ENCODE results near the gene ATG2B. TPM values are rescaled to one million over a fixed set of nuclear protein-coding genes. Genes with fewer than 3 reads are reported as not detected.

The ATG2B gene
- total RNA-seq, 1 experiment from 2014 or later, result 11.6 TPM

- Histone ChIP-seq H3K9ac (ENCODE audit: low read length) (no peak overlapping the region), H3K4me3 (ENCODE audit: low read length) (no peak overlapping the region), H3K9me2 (replicated peaks; ENCODE audit: low read length) (no peaks in the 10 kb centered on the region), H3K27ac (ENCODE audit: low read length) (no peak overlapping the region), H3K9me3 (ENCODE audit: low read length) (no peaks in the 10 kb centered on the region), H2AFZ (ENCODE audit: low read length) (no peak overlapping the region), H3K79me2 (ENCODE audit: low read length) (no peaks in the 10 kb centered on the region), H3K27me3 (ENCODE audit: low read length) (no peaks in the 10 kb centered on the region), H4K20me1 (ENCODE audit: low read length) (no peaks in the 10 kb centered on the region), H3K4me2 (ENCODE audit: low read length) (no peak overlapping the region), H3K4me1 (ENCODE audit: insufficient read depth, low read length) (no peaks in the 10 kb centered on the region), H3F3A (ENCODE audit: low read length, unreplicated experiment) (no peaks in the 10 kb centered on the region), H3K36me3 (ENCODE audit: low read depth, low read length) (no peaks in the 10 kb centered on the region)
- BruUV-seq (replicated peaks), result no TSS peak
- CTCF ChIA-PET, result no interaction called here
- DNase-seq, result no peak
- no peak for ATAC-seq
- intact Hi-C loops (cut with micrococcal nuclease), result no loop called here
- TF ChIP-seq EZH2phosphoT487 (IDR thresholded peaks at IDR 0.05; ENCODE audit: borderline replicate concordance, low read length) (no peak), EZH2 (IDR thresholded peaks at IDR 0.05; ENCODE audit: low read length, unreplicated experiment) (no peak), CTCF (conservative IDR thresholded peaks at IDR 0.05; ENCODE audit: low read depth, low read length) (no peak)
- POLR2A ChIA-PET (ENCODE audit: unreplicated experiment), result no interaction called here
Measured at GRCh38 chr14:96277890-96278289, 85.3 kb downstream of the ATG2B start.

- Histone ChIP-seq H3K9me2 (replicated peaks; ENCODE audit: low read length) (no peaks in the 10 kb centered on the region), H2AFZ (ENCODE audit: low read length) (no peak overlapping the region; the same call in 1 of the 2 replicates), H3K9ac (ENCODE audit: low read length) (no peak overlapping the region), H3F3A (ENCODE audit: low read length, unreplicated experiment) (no peaks in the 10 kb centered on the region), H4K20me1 (ENCODE audit: low read length) (no peaks in the 10 kb centered on the region), H3K36me3 (ENCODE audit: low read depth, low read length) (no peaks in the 10 kb centered on the region), H3K79me2 (ENCODE audit: low read length) (no peaks in the 10 kb centered on the region), H3K27me3 (ENCODE audit: low read length) (no peaks in the 10 kb centered on the region), H3K4me2 (ENCODE audit: low read length) (0 out of 2 replicates have a peak overlapping the region, but pooled peaks have one; percentile 26), H3K4me3 (ENCODE audit: low read length) (no peak overlapping the region), H3K9me3 (ENCODE audit: low read length) (no peaks in the 10 kb centered on the region), H3K4me1 (ENCODE audit: insufficient read depth, low read length) (no peaks in the 10 kb centered on the region), H3K27ac (ENCODE audit: low read length) (no peak overlapping the region)
- BruUV-seq (replicated peaks), result no TSS peak
- ATAC-seq (peak; percentile 74), DNase-seq (peak; percentile 60)
- intact Hi-C loops (cut with micrococcal nuclease), result loop anchor here (1.0 kb wide), 3 partner anchors 175 to 714 kb away; no protein-coding TSS in a partner anchor
- CTCF ChIA-PET, result interaction anchor here (1.0 to 1.1 kb wide), 2 partner anchors 49 to 175 kb away, joined by 3 to 4 read pairs; no protein-coding TSS in a partner anchor
- peak; percentile 93 for TF ChIP-seq CTCF (conservative IDR thresholded peaks at IDR 0.05; ENCODE audit: low read depth, low read length)
- TF ChIP-seq EZH2phosphoT487 (IDR thresholded peaks at IDR 0.05; ENCODE audit: borderline replicate concordance, low read length), result no peak
- POLR2A ChIA-PET (ENCODE audit: unreplicated experiment), result no interaction called here
Measured at GRCh38 chr14:96275177-96276112, 87.7 kb downstream of the ATG2B start.

GRCh38 chr14:96274543-96274942, 88.6 kb downstream of the ATG2B start:
- no peak for DNase-seq
- Histone ChIP-seq H3K9me2 (replicated peaks; ENCODE audit: low read length) (no peaks in the 10 kb centered on the region), H3K79me2 (ENCODE audit: low read length) (no peaks in the 10 kb centered on the region), H3K4me2 (ENCODE audit: low read length) (no peak overlapping the region), H4K20me1 (ENCODE audit: low read length) (no peaks in the 10 kb centered on the region), H3K4me3 (ENCODE audit: low read length) (no peak overlapping the region), H3F3A (ENCODE audit: low read length, unreplicated experiment) (no peaks in the 10 kb centered on the region), H2AFZ (ENCODE audit: low read length) (no peak overlapping the region), H3K27me3 (ENCODE audit: low read length) (no peaks in the 10 kb centered on the region), H3K36me3 (ENCODE audit: low read depth, low read length) (no peaks in the 10 kb centered on the region), H3K27ac (ENCODE audit: low read length) (no peak overlapping the region), H3K9me3 (ENCODE audit: low read length) (no peaks in the 10 kb centered on the region), H3K9ac (ENCODE audit: low read length) (no peak overlapping the region), H3K4me1 (ENCODE audit: insufficient read depth, low read length) (peaks cover 3% of the 10 kb centered on the region)
- no peak for ATAC-seq
- no TSS peak for BruUV-seq (replicated peaks)
- intact Hi-C loops (cut with micrococcal nuclease), result no loop called here
- POLR2A ChIA-PET (ENCODE audit: unreplicated experiment), result no interaction called here
- CTCF ChIA-PET, result interaction anchor here (0.8 to 1.1 kb wide), 2 partner anchors 48 to 174 kb away, joined by 3 read pairs; no protein-coding TSS in a partner anchor
- TF ChIP-seq CTCF (conservative IDR thresholded peaks at IDR 0.05; ENCODE audit: low read depth, low read length) (no peak), EZH2phosphoT487 (IDR thresholded peaks at IDR 0.05; ENCODE audit: borderline replicate concordance, low read length) (no peak), EZH2 (IDR thresholded peaks at IDR 0.05; ENCODE audit: low read length, unreplicated experiment) (no peak)
